Measurements from ENCODE around the gene TNS3.
"Not testable (repeated sequence)": the region's sequence is repeated elsewhere in the genome, so short reads cannot be mapped to it uniquely, and the experiment has no call there.

DNA sequence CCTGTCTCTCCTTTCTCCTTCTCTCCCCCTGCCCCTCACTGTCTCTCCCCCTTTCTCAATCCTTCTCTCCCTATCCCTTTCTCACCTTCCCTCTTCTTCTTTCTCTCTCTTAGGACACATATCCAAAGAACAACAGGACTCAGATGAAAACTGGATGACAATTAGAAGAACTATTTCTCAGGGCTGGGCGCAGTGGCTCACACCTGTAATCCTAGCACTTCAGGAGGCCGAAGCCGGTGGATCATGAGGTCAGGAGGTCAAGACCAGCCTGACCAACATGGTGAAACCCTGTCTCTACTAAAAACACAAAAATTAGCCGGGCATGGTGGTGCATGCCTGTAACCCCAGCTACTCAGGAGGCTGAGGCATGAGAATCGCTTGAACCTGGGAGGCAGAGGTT lies 8.3 kb upstream of the TNS3 start:
- TF ChIP-seq, protein P1, sequence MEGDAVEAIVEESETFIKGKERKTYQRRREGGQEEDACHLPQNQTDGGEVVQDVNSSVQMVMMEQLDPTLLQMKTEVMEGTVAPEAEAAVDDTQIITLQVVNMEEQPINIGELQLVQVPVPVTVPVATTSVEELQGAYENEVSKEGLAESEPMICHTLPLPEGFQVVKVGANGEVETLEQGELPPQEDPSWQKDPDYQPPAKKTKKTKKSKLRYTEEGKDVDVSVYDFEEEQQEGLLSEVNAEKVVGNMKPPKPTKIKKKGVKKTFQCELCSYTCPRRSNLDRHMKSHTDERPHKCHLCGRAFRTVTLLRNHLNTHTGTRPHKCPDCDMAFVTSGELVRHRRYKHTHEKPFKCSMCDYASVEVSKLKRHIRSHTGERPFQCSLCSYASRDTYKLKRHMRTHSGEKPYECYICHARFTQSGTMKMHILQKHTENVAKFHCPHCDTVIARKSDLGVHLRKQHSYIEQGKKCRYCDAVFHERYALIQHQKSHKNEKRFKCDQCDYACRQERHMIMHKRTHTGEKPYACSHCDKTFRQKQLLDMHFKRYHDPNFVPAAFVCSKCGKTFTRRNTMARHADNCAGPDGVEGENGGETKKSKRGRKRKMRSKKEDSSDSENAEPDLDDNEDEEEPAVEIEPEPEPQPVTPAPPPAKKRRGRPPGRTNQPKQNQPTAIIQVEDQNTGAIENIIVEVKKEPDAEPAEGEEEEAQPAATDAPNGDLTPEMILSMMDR (conservative IDR thresholded peaks at IDR 0.05 in 1 of 2, IDR thresholded peaks at IDR 0.05 in 1 of 2; ENCODE audit: extremely low read depth in 1 of 2, insufficient read depth in 1 of 2, low read depth in 1 of 2, low read length in 2 of 2) = not testable (repeated sequence)
- TF ChIP-seq EZH2 (IDR thresholded peaks at IDR 0.05; ENCODE audit: borderline replicate concordance, low read length) = not testable (repeated sequence)
